Activated naive CD4-positive, alpha-beta T cell treated with anti-CD3 and anti-CD28 coated beads, Interleukin-2, amount 50 U/mL, for 16 hours (primary cell): Measurements from ENCODE around the gene TMEM87A.
"Not testable (repeated sequence)": the region's sequence is repeated elsewhere in the genome, so short reads cannot be mapped to it uniquely, and the experiment has no call there.

Source experiments
- DNase-seq: peaks from one replicate; pipeline ENCODE4 v3.0.0-alpha.2; 2020

The TMEM87A gene

GRCh38 chr15:42270996-42271395 lies 2.2 kb downstream of the TMEM87A start:
- no peak for DNase-seq

DNA sequence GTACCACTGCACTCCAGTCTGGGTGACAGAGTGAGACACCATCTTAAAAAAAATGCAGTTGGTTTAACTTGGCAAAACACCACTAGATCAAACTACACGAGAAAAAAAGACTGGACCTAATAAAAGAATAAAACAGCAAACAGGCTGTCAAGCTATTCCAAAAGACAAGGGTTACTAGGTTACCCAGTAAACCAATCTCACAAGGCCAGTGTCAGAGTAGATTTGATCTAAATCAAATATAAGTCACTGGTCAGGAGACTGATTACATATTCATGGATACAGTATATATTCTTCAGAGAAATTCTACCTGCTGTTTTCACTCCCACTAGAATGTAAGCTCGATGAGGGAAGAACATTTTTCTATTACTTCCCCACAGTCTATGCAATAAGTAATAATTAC lies 2.7 kb downstream of the TMEM87A start:
- no peak for DNase-seq

DNA sequence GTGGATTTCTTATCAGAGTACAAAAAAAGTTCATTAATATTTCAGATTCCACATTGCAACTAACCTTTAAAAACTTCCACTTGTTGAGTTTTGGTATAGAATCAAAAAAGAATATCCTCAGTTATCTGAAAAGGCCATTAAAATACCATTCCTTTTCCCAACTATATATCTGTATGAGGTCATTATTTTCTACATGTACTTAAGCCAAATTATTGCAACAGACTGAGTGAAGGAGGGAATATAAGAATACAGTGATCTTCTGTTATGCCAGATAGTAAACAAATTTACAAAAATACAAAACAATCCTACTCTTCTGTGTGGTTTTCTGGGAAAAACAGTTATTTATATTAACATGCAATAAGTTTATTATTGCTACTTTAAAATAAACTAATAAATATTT lies 5.9 kb downstream of the TMEM87A start:
- DNase-seq = no peak

DNA sequence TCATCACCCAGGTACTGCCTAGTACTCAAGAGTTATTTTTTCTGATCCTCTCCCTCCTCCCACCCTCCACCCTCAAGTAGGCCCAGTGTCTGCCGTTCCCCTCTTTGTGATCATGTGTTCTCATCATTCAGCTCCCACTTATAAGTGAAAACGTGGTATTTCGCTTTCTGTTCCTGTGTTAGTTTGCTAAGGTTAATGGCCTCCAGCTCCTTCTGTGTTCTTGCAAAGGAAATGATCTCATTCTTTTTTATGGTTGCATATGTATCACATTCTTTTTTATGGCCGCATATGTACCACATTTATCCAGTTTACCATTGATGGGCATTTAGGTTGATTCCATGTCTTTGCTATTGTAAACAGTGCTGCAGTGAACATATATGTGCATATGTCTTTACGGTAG lies 8.4 kb downstream of the TMEM87A start:
- no peak for DNase-seq

GRCh38 chr15:42253300-42253699 lies 19.9 kb downstream of the TMEM87A start:
- DNase-seq = no peak

GRCh38 chr15:42240823-42241222 lies 32.4 kb downstream of the TMEM87A start:
- DNase-seq = no peak

DNA sequence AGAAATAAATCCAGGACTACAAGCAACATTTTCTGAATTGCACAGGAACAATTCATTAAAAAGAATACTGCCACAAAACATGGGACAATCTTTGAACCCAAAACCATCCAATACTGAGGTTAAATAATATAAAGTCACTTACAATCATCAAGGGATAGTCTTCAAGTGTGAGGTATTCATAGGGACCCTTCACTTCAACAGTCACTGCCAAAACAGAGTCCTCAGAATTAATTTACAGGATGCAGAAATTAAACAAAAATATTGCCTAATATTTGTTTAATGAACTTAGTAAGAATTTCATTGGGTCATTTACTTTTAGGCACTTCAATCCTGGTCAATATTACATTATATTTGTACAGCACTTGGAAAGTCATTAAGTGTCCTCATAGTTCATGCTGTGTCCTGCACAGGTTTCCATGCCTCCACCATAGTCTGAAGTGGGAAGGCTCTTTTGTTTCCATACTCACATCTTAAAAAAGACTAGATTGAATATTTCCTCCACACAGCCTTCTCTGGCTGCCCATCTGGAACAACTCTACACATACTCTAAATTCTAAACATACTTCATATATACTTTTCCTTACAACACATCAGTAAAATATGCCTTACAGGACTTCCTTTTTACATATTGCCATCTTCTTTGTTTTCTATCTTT lies 33.6 kb downstream of the TMEM87A start:
- no peak for DNase-seq

DNA sequence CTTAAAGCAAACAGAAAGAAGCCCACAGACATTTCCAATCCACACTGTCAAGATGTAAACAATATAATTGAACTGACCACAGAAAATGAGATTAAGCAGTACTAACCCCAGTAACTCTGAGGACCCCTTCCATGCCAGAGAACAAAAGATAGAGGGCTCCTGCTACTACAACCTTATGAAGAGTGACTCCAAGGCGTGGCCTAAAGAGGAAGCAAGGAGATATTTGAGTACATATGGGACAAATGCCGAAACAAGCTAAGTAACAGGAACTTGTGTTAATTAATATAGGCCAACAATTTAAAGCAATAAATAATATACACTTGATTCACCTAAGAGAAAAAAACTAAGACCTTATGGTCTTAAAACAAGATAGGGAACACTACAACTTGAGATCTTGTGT lies 40.1 kb downstream of the TMEM87A start:
- DNase-seq = no peak

GRCh38 chr15:42232606-42233005 lies 40.6 kb downstream of the TMEM87A start:
- no peak for DNase-seq

GRCh38 chr15:42231088-42231487 lies 42.1 kb downstream of the TMEM87A start:
- DNase-seq = no peak

DNA sequence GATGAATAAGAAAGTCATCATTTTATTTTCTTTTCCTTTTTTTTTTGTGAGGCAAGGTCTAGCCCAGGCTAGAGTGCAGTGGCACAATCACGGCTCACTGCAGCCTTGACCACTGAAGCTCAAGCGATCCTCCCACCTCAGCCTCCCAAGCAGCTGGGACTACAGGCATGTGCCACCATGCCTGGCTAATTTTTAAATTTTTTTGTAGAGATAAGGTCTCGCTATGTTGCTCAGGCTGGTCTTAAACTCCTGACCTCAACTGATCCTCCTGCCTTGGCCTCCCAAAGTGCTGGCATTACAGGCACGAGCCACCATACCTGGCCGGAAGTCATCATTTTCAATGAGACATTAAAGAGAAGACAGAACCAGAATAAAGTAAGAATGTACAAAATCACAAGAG lies 44.3 kb downstream of the TMEM87A start:
- not testable (repeated sequence) for DNase-seq

- DNase-seq = no peak
These were observed 45.2 kb downstream of the TMEM87A start for GRCh38 chr15:42228036-42228435.

DNA sequence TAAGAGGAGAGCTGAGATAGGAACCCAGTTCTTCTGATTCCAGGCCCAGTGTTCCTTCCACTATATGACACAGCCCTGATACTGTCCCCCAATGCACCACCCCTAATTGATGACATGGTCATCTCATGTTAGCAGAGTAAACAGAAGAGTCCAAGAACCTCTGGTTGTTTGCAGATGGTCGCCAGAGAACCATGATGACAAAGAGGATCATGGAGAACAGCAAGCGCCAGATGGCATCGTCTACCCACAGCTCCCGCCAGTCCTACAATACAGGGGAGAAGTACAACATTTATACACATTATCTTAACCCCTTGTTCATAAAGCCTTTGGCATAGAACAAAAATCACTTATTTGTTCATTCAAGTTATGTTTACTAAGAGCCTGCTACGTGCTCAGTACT lies 46.6 kb downstream of the TMEM87A start:
- DNase-seq = no peak

DNA sequence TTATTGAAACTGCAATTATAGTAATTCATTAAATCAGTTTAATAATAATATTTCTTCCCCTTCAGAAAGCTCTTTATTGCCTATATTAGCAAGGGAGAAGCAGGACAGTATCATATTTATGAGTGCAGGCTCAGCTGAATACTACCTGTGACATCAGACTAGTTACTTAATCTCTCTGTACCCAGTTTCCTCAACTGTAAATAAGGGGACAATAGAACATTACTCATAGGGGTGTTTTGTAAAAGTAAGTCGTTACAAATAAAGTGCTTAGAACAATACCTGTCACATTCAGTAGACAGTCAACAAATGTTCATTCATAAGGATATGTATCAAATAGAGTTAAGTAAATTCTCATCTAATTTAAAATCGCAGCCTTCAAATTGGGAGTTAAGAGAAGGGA lies 53.0 kb downstream of the TMEM87A start:
- no peak for DNase-seq

DNA sequence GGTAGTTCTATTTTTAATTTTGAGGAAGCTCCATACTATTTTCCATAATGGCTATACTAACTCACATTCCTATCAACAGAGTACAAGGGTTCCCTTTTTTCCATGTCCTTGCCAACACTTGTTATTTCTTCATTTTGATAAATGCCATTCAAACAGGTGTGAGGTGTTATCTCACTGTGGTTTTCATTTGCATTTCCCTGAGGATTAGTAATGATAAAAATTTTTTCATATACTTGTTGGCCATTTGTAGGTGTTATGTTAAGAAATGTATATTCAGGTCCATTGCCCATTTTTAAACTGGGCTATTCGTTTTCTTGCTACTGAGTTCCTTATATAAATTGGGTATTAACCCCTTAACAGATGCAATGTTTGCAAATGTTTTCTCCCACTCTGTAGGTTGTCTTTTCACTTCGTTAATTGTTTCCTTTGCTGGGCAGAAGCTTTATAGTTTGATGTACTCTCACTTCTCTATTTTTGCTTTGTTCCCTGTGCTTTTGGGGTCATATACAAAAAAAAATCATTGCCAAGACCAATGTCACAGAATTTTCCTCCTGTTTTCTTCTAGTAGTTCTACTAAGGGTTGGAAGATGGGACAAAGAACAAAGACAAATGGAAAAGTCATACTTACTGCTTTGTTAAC lies 54.2 kb downstream of the TMEM87A start:
- DNase-seq = no peak

- DNase-seq = no peak
These were observed 55.7 kb downstream of the TMEM87A start for GRCh38 chr15:42217568-42217967.

- no peak for DNase-seq
These were observed 57.1 kb downstream of the TMEM87A start for GRCh38 chr15:42215913-42216829.

DNA sequence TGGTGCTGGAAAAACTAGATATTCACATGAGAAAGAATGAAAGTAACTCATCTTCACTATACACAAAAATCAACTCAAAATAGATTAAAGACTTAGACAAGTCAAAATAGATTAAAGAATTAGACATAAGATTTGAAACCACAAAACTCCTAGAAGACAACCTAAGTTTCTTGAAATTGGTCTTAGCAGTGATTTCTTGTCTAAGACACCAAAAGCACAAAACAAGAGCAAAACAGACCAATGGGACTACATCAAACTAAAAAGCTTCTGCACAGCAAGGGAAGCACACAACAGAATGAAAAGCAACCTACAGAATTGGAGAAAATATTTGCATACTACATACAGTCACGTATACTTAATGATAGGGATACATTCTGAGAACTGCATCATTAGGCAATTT lies 58.6 kb downstream of the TMEM87A start:
- no peak for DNase-seq

- DNase-seq = no peak
These were observed 59.7 kb downstream of the TMEM87A start for GRCh38 chr15:42213511-42213910.

GRCh38 chr15:42210696-42211095 lies 62.5 kb downstream of the TMEM87A start:
- DNase-seq = no peak

- peak; percentile 87 for DNase-seq
These were observed 65.3 kb downstream of the TMEM87A start, which contains the start of gene VPS39 for GRCh38 chr15:42207674-42208579. VPS39 (minus strand) TSS chr15:42208304; CDS start chr15:42208153, 151 bp downstream.

- no peak for DNase-seq
These were observed 66.8 kb downstream of the TMEM87A start for GRCh38 chr15:42206406-42206805.

GRCh38 chr15:42203891-42204290 lies 69.3 kb downstream of the TMEM87A start:
- DNase-seq = no peak
